Suprapubic skin (tissue), 4 donors: ENCODE data around the gene PIGV. TPM values are rescaled to one million over a fixed set of nuclear protein-coding genes. Genes with fewer than 3 reads are reported as not detected.

Experiments
- DNase-seq, 2 donors: peaks; one replicate each; pipeline ENCODE4 v3.0.0-alpha.2; 2019; ENCODE audit warnings: low spot score in 2 of 2
- H3K27ac ChIP-seq: fragments of 200-600 bp; sonication (generic); one replicate; pipeline ENCODE4 v1.5.1; 2019
- H3K27me3 ChIP-seq: fragments of 200-600 bp; sonication (generic); one replicate; pipeline ENCODE4 v1.5.1; 2019
- H3K36me3 ChIP-seq: fragments of 200-600 bp; sonication (generic); one replicate; pipeline ENCODE4 v1.5.1; 2019
- H3K4me1 ChIP-seq: fragments of 200-600 bp; sonication (generic); one replicate; pipeline ENCODE4 v1.5.1; 2019
- H3K4me3 ChIP-seq: fragments of 200-600 bp; sonication (generic); one replicate; pipeline ENCODE4 v1.5.1; 2019; ENCODE audit warnings: mild to moderate bottlenecking
- H3K9me3 ChIP-seq: fragments of 200-600 bp; sonication (generic); one replicate; pipeline ENCODE4 v1.5.1; 2019
- EP300 ChIP-seq: sonication (generic); formaldehyde crosslinking; IDR thresholded peaks from one replicate; pipeline ENCODE4 v1.6.1; 2017; ENCODE audit warnings: antibody characterized with exemption
- POLR2A ChIP-seq, 2 donors: fragments of 450-650 bp; IDR thresholded peaks; one replicate each; pipeline ENCODE4 v1.6.1; 2017; ENCODE audit warnings: antibody characterized with exemption in 2 of 2, mild to moderate bottlenecking in 2 of 2, moderate library complexity in 2 of 2
- POLR2AphosphoS5 ChIP-seq, 3 donors: sonication (generic); formaldehyde crosslinking; IDR thresholded peaks; one replicate each; pipeline ENCODE4 v1.6.1; 2017; ENCODE audit warnings: antibody characterized with exemption in 3 of 3
- WGBS: methylation state at CpG from one replicate; pipeline ENCODE4 v1.1.5; 2018; 5-methylcytosine and 5-hydroxymethylcytosine counted together
- total RNA-seq, 4 donors: library from RNA; depleted of rRNA; stranded (reverse); fragments of >200 nt; gene quantifications; one replicate each; pipeline ENCODE4 v1.1.0, GENCODE V29; 2016
- TF ChIP-seq, protein P1 (sequence below), 2 donors: fragments of 200-600 bp in 1 of 2; fragments of 450-650 bp in 1 of 2; sonication (generic) in 1 of 2; IDR thresholded peaks; one replicate each; pipeline ENCODE4 v1.5.1; 2016 to 2019; ENCODE audit warnings: antibody characterized with exemption in 2 of 2, mild to moderate bottlenecking in 1 of 2, moderate library complexity in 1 of 2

Gene PIGV
- total RNA-seq, 4 donors from 2014 or later, result 15.9 to 31.5 (median 25.6) TPM

DNA sequence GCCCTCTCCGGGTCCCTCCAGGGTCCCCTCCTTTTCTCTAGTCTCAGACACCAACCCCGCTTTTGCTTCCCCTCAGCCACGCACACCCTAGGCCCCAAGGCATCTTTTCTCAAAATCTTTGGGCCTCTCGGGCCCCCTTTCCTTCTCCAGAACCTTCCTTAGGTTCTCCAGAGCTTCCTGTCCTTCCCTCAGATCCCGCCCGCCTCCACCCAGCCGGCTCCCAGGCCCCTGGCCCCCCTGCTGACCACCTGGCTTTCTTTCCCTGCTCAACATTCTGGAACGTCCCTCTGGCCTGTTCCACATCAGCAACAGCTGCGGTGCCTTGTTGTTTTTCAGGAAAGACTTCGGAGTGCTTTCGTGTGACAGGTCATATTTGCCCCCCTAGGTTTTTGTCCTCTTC lies 39.9 kb downstream of the PIGV start:
- Histone ChIP-seq H3K27me3 (no peaks in the 10 kb centered on the region), H3K9me3 (no peaks in the 10 kb centered on the region), H3K4me1 (peaks cover 52% of the 10 kb centered on the region), H3K36me3 (peaks cover 9% of the 10 kb centered on the region), H3K27ac (no peak overlapping the region), H3K4me3 (peak overlapping the region; percentile 69)
- WGBS, result 26% methylated on average over 11 of the region's 11 CpGs
- TF ChIP-seq, protein P1, sequence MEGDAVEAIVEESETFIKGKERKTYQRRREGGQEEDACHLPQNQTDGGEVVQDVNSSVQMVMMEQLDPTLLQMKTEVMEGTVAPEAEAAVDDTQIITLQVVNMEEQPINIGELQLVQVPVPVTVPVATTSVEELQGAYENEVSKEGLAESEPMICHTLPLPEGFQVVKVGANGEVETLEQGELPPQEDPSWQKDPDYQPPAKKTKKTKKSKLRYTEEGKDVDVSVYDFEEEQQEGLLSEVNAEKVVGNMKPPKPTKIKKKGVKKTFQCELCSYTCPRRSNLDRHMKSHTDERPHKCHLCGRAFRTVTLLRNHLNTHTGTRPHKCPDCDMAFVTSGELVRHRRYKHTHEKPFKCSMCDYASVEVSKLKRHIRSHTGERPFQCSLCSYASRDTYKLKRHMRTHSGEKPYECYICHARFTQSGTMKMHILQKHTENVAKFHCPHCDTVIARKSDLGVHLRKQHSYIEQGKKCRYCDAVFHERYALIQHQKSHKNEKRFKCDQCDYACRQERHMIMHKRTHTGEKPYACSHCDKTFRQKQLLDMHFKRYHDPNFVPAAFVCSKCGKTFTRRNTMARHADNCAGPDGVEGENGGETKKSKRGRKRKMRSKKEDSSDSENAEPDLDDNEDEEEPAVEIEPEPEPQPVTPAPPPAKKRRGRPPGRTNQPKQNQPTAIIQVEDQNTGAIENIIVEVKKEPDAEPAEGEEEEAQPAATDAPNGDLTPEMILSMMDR (IDR thresholded peaks at IDR 0.05), result no peak
- no peak for TF ChIP-seq POLR2A (IDR thresholded peaks at IDR 0.05)
- TF ChIP-seq POLR2AphosphoS5 (IDR thresholded peaks at IDR 0.05), result no peak
- TF ChIP-seq EP300, result no peak
- no peak for DNase-seq

DNA sequence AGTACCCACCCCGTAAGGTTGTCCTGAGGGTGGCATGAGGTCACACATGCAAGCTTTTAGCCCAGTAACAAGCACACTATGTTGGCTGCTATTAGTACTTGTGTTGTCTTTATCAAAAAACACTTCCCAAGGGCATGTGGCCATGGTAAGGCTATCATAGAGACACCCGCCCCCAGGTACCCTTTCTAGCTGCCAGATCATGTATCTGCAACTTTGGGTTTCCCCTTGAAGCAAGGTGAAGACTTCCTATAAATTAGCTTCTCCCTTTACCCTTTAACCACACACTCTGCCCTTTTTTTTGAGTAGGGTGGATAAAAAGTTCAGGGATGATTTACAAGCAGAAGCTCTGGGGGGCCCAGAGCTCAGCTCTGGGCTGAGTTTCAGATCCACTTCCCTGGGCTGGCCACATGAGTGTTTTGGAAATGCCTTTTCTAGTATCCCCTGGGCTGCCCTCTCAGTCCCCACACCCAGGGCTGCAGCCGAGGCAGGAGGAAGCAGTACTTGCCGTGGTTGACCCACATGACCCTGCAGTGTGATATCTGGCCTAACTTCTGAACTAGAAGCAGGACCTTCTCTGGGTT lies 40.8 kb downstream of the PIGV start:
- DNase-seq, result no peak
- TF ChIP-seq EP300 (no peak), POLR2AphosphoS5 (IDR thresholded peaks at IDR 0.05) (no peak), POLR2A (IDR thresholded peaks at IDR 0.05) (no peak)
- TF ChIP-seq, protein P1 (IDR thresholded peaks at IDR 0.05), result no peak
- 38% methylated on average over 4 of the region's 4 CpGs for WGBS
- Histone ChIP-seq H3K9me3 (no peaks in the 10 kb centered on the region), H3K36me3 (peaks cover 18% of the 10 kb centered on the region), H3K4me3 (no peak overlapping the region), H3K27me3 (no peaks in the 10 kb centered on the region), H3K27ac (no peak overlapping the region), H3K4me1 (peaks cover 52% of the 10 kb centered on the region)

DNA sequence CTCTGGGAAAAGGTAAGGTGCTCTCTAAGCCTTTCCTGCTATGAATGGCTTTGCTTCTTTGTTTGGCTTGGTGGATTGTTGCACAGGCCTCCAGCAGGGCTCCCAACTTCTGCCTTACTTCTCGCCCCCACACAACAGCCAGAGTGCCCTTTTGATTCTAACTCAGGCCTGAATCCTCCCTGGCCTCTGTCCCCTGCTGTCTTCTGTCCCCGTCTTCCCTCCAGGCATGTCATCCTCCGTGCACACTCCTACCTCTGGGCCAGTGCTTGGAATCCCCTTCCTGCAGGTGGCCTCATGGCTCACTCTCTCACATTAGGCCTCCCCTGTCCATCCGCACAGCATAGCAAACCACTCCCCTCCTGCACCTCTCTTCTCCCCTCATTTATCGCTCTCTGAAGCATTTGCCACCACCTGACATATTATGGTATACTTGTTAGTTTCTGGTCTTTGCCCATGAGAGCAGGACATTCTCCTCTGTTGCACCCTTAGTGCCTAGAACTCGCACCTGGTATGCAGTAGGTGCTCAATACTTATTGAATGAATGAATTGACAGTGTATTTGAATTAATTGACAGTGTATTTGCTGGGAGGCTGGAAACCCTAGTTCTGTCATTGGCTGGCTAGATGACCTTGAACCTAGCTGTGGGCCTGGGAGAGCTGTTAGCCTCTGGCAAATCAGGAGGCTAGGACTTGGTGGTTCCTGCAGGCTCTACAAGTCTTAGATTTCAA lies 41.6 kb downstream of the PIGV start:
- H3K4me3 ChIP-seq, result no peak overlapping the region
- H3K27ac ChIP-seq, result no peak overlapping the region
- peaks cover 50% of the 10 kb centered on the region for H3K4me1 ChIP-seq
- TF ChIP-seq EP300 (no peak), POLR2AphosphoS5 (IDR thresholded peaks at IDR 0.05) (no peak), POLR2A (IDR thresholded peaks at IDR 0.05) (no peak)
- TF ChIP-seq, protein P1 (IDR thresholded peaks at IDR 0.05), result no peak
- peaks cover 26% of the 10 kb centered on the region for H3K36me3 ChIP-seq
- WGBS, result 77% methylated on average over 6 of the region's 6 CpGs
- H3K9me3 ChIP-seq, result no peaks in the 10 kb centered on the region
- no peaks in the 10 kb centered on the region for H3K27me3 ChIP-seq
- no peak for DNase-seq

DNA sequence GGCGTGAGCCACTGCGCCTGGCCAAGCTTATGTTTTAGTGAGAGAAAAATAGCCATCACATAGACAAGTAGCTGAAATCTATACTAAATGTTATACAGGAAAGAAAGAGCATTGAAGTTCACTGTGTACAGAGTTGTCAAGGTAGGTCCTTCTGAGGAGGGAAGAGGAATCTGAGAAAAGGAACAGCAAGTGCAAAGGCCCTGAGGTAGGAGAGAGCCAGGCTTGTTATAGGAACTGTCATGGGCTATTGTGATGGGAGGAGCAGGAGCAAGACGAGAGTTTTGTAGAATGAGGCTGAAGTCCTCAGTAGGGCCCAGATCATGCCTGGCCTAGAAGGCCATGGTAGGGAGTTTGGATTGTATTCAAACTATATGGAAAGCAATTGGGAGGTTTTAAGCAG lies 43.3 kb downstream of the PIGV start:
- Histone ChIP-seq H3K27me3 (no peaks in the 10 kb centered on the region), H3K36me3 (peaks cover 33% of the 10 kb centered on the region), H3K4me1 (peaks cover 34% of the 10 kb centered on the region), H3K27ac (no peak overlapping the region), H3K4me3 (no peak overlapping the region), H3K9me3 (no peaks in the 10 kb centered on the region)
- DNase-seq, result no peak
- TF ChIP-seq, protein P1 (IDR thresholded peaks at IDR 0.05), result no peak
- no peak for TF ChIP-seq EP300
- no peak for TF ChIP-seq POLR2A (IDR thresholded peaks at IDR 0.05)
- no peak for TF ChIP-seq POLR2AphosphoS5 (IDR thresholded peaks at IDR 0.05)
- 87% methylated on average over 3 of the region's 3 CpGs for WGBS

DNA sequence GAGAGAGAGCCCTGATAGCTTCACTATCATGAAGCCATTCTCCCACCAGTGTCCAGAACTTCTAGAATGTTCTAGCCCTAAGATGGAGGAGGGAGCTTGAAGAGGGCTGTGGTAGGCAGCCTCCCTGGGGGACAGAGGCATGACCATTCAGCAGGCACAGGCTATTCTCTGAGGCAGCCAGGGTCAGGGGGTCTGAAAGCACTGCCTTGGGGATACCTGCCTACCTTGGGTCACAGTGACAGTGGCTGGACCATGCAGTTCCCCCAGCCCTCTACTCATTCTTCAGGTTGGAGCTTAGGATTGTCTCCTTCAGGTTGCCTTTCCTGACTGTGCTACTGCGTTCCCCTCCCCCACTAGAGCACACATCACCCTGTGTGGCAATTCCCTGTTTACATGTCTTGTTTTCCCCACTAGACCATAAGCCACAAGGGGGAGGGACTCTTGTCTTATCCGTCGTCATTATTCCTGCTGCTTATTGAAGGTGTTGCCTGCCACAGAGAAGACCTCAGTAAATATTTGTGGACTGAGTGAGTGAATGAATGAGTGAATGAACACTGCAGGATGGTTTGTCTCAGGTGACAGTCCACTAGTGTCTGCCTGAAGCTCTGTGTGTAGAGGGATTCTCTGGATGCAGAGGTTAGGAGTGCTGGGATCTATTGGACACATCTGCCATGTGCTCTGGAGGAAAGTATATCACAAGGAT lies 43.9 kb downstream of the PIGV start:
- no peak for DNase-seq
- Histone ChIP-seq H3K27ac (no peak overlapping the region), H3K36me3 (peaks cover 36% of the 10 kb centered on the region)

More for the DNA sequence above, 43.9 kb downstream of the PIGV start:
- Histone ChIP-seq H3K27me3 (no peaks in the 10 kb centered on the region), H3K4me3 (no peak overlapping the region), H3K9me3 (no peaks in the 10 kb centered on the region), H3K4me1 (peaks cover 32% of the 10 kb centered on the region)
- 76% methylated on average over 3 of the region's 3 CpGs for WGBS
- TF ChIP-seq EP300, result no peak
